Measurements from ENCODE around the gene POU6F2.

GRCh38 chr7:39410582-39410981 lies 432.9 kb downstream of the POU6F2 start:
- TF ChIP-seq CTCF (IDR thresholded peaks at IDR 0.05): no peak
- TF ChIP-seq POLR2A (IDR thresholded peaks at IDR 0.05): no peak

Measured in right lobe of liver (tissue), 4 donors.